Measurements from ENCODE around the gene CCNT2.
A peak's percentile ranks its signal among the peaks of the same experiment; 100 is the strongest.
"Not testable (repeated sequence)": the region's sequence is repeated elsewhere in the genome, so short reads cannot be mapped to it uniquely, and the experiment has no call there.

The CCNT2 gene

DNA sequence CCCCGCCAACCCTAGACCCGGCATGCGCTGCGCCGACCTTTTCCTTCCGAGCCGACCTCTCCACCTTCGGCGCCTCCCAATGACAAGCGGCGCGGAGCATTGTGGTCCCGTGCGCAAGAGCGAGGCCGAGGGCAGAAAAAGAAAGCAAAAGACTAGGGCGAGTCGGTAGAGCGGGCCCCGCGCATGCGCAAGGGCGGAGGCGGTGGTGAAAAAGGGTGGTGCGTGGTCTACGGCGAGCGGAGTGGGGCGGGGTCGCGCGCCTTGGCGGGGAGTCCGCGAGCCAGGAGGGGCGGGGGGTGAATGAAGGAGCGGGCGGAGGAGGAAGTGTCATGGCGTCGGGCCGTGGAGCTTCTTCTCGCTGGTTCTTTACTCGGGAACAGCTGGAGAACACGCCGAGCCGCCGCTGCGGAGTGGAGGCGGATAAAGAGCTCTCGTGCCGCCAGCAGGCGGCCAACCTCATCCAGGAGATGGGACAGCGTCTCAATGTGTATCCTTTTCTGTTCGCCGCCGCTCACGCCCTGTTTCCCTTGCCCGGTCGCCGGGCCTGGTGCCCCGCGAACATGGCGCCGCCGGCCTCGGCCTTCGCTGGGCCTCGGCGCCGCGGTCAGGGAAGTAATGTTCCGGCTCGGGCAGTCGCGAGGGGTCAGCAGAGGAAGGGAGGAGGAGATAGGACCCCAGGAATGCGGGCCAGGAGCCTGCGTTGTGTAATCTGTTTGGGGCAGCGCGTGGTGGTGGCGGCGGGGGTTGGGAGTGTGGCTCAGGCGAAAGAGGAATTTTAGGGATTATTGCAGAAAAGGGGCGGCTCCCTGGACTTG lies at the start of gene CCNT2:
TSS of gene CCNT2 (plus strand) at position 297 of the 815 bp plus-strand sequence. CDS start at position 330, 33 bp downstream.
- peak; percentile 98 to 100 for DNase-seq (ENCODE audit: low read depth in 1 of 2, low spot score in 1 of 2)

DNA sequence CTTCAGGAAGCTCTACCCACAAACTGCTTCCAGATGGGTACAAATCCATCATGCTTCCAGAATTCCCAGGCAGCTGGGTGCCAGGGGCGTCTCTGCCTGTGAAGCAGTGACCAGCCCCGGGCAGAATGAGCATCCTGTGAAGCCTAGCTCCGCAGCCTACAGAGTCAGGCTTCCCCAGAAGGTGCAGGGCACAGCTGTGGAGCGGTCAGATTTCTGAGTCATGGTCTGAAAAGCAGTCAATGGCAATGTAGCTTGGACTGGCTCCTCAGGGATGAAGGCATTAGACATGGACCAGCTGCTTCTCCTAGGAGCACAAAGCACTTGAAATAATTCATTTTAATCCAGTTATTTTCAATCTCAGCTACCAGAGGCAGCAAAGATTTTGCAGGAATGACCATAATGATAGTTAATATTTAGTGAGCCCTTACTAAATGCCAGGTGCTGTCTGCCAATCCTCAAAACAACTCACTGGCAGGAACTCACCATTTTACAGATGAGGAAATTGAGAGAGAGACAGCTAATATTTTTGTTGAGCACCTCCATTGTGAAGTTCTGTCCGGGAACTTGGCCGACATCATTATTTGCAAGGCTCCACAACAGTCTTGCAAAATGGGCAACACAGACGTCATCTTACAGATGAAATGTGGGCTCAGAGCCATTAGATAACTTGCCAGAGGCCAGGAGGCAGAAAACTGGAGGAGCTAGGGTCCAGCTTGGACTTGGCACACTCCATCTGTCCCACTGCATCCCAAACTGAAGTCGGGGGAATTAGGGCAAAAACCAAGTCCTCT lies 48.5 kb upstream of the CCNT2 start:
- DNase-seq (ENCODE audit: low read depth in 1 of 2, low spot score in 1 of 2), result no peak

DNA sequence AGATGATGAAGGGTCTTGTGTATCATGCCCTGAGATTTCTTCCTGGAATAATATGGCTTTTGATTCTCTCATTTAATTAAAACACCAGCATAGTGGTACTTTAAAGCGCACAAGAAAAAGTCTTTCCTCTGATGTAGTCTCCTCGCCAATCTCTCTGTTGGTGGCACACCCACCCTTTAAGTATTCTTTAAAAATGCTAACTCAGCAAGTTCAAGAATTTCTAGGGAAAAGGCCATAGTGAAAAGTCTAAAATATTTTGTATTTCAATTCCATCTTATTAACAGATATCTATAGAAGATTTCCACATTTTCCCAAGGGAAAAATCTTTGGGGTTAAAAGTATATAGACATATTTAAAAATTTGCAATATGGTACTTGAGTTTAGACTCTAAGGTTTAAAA lies 45.5 kb upstream of the CCNT2 start:
- DNase-seq (ENCODE audit: low read depth in 1 of 2, low spot score in 1 of 2), result no peak

DNA sequence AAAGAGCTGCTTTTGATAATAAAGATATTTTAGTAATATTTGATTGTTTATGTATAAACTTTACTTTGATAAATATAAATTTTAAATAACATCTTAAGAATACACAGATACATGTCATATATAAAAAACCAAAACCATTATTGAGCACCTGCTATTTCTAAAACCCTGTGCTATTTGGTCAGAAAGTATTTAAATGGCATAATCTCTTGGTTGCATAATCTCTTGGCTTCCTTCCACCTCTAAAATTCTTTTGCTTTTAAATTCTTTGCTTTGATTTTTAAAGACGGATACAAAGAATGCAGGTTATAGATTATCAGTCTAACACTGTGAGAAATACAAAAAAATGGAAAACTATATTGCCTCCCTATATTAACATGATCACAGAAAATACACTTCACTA lies 43.3 kb upstream of the CCNT2 start:
- no peak for DNase-seq (ENCODE audit: low read depth in 1 of 2, low spot score in 1 of 2)

DNA sequence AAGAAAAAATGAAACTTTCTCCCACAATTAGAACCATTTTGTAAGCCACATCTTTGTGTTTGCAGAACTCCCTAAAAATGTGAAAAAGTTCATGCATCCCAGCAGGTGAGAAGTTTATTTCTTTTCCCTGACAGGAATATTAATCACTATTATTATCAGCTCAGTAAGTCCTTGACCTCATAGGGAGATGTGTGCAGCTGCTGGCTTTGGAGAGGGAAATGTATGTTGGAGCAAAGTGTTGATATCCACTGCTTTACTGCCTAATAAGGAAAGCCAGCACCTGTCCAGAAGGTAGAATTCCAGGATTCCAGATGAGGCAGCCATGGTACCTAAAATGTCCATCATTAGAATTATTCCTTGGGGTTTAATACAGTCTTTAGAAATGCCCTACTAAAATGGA lies 35.8 kb upstream of the CCNT2 start:
- no peak for DNase-seq (ENCODE audit: low read depth in 1 of 2, low spot score in 1 of 2)

DNA sequence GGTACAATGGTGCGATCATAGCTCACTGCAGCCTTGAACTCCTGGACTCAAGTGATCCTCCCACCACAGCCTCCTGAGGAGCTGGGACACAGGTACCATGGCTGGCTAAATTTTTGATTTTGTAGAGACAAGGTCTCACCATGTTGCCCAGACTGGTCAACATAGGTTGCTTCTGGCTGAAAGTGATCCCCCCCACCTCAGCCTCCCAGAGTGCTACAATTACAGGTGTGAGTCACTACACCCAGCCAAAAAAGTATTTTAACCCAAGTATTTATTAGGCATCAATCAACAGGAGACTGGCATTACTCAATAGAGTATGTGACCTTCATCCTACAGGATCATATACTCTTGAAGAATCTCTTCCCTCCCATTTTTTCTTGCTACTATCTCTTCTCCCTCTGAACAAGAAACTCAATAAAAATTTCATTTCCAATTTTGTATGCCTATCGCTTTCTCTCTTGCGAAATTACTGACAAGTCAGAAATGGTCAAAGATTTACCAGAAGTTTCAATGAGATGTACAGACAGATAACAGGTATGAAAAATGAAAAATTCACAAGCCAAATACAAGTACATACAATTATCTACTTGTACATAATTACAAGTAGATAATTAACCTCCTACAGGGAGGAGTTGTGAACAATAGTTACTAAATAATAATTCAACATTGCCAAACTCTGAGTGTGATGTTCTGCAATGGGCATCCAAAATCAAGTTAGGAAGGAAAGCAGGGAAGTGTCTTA lies 34.9 kb upstream of the CCNT2 start:
- no peak for DNase-seq (ENCODE audit: low read depth in 1 of 2, low spot score in 1 of 2)

DNA sequence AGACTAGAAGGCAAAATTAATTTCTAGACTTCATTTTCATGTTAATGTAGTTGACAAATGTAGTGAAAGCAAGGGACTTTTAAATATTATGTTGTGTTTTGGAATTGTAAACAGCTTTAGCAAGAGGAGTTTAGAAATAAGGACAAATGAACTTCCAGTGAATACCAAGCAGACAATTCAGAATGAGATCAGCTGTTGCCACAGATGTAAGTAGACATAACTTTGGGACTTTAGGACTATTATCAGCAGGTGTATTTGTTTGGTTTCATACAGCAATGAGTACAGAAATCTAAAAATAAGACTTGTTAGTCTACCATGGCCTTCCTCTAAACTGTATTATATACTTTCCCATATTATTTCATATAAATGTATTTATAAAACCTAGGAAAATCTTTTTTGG lies 34.2 kb upstream of the CCNT2 start:
- no peak for DNase-seq (ENCODE audit: low read depth in 1 of 2, low spot score in 1 of 2)

DNA sequence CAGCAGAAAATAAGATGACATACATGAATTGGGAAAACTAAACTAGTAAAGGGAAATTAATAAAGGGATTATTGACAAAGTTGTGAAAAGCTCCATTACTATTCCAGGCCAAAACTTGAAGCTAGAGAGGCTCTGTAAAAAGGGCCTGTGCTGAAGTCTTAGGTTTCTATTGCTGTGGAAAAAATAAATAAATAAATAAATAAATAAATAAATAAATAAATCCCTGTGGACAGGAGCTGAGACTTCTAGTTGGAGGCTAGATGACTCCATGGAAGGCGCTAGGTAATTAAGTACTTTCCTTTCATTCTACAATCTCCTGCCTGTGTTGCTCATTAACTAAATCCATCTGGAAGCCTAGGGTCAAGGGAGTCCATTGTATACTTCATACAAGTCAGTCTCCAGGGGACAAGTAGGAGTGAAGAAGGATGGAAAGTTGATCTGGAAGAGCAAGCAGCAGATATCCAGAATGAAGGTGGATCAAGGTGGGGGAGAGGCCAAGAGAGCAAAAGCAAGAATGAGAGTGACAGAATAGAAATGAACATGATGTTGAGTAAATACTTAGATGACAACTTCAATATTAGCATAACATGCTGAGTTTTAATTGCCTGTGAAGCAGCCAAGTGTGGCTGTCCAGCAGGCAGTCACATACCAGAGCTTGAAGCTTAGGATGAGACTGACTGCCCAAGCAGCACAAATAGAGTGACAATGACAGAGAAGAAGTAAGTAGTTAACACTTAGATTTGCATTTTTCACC lies 26.2 kb upstream of the CCNT2 start:
- no peak for DNase-seq (ENCODE audit: low read depth in 1 of 2, low spot score in 1 of 2)

DNA sequence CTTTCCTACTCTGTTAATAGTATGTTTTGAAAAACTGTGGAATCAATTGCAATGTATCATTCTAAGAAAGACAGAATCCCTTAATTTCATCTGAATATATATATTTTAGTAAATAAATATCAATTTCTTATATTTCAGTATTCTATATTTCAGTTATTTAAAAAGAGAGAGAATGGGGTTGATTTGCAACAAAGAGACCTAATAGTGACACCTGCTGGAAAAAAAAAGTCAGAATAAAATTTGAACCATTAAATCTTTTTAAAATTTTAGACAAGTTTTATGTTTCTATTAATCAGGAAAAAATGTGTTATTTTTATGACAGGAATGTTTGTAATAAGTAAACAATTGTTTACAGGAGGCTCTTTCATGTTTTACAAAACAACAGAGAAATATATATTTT lies 20.7 kb upstream of the CCNT2 start:
- DNase-seq (ENCODE audit: low read depth in 1 of 2, low spot score in 1 of 2), result no peak

DNA sequence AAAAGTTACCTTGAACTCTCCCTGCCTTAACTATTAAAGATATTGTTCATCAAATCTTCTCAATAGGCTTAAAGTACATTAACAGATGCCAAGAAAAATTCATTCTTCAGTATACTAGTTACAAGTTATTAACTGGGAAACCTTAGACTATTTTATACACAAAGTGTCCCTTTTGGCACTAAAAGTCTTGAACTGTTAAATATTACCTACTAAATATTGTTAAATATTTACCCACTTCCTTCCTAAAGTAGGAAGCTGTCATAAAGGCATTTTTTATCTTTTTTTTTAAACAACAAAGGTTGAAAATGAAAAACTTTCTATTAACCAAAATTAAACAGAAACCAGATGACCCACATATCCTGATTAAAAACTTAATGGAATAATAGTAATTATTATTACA lies 19.4 kb upstream of the CCNT2 start:
- no peak for DNase-seq (ENCODE audit: low read depth in 1 of 2, low spot score in 1 of 2)

DNA sequence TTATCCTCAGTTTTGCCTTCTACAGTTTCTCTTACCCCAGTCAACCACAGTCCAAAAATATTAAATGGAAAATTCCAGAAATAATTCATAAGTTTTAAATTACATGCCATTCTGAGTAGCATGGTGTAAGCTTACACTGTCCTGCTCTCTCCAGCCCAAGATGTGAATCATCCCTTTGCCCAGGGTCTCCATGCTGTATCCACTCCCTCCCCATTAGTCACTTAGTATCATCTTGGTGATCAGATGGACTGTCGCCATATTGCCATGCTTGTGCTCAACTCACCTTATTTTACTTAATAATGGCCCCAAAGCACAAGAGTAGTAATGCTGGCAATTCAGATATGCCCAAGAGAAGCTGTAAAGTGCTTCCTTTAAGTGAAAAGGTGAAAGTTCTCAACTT lies 18.5 kb upstream of the CCNT2 start:
- no peak for DNase-seq (ENCODE audit: low read depth in 1 of 2, low spot score in 1 of 2)

DNA sequence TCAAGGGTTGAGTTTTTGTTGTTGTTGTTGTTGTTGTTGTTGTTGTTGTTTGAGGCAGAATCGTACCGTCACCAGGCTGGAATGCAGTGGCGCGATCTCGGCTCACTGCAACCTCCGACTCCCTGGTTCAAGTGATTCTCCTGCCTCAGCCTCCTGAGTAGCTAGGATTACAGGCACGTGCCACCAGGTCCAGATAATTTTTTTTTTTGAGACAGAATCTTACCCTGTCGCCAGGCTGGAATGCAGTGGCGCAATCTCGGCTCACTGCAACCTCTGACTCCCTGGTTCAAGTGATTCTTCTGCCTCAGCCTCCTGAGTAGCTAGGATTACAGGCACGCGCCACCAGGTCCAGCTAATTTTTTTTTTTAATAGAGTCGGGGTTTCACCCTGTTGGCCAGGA lies 14.9 kb upstream of the CCNT2 start:
- not testable (repeated sequence) for DNase-seq (ENCODE audit: low read depth in 1 of 2, low spot score in 1 of 2)

DNA sequence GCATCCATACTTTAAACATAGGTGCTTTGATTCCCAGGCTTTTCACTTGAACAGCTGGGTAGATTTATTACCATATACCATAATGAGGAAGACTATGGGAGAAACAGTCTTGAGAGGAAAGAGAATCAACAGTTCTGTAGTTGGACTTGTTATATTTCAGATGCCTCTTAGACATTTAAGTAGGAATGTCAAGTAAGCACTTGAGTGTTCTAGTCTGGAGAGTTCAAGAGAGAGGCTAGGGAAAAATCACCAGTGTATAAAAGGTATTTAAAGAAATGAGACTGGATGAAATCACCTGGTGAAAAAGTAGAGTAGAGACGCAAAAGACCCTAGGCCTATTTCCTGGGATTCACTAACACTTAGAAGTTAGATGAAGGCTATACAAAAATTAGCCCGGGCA lies 13.5 kb upstream of the CCNT2 start:
- no peak for DNase-seq (ENCODE audit: low read depth in 1 of 2, low spot score in 1 of 2)

DNA sequence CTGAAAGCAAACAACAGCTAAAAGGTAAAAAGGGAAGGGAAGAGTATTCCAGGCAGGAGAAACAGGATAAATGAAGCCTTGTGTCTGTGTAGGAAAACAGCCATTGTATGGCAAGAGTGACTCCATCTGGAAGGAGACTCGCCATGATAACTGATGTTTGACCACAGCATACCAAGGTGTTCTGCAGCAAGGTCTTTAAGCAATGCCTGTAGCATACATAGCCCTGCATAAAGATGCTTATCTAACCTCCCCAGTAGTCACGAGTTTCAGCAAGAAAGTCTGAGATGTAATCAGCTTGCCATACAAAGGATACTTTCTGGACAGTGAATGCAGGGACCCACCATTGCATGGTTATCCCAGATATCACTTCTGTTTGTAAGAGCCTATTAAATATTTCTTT lies 11.9 kb upstream of the CCNT2 start:
- no peak for DNase-seq (ENCODE audit: low read depth in 1 of 2, low spot score in 1 of 2)

DNA sequence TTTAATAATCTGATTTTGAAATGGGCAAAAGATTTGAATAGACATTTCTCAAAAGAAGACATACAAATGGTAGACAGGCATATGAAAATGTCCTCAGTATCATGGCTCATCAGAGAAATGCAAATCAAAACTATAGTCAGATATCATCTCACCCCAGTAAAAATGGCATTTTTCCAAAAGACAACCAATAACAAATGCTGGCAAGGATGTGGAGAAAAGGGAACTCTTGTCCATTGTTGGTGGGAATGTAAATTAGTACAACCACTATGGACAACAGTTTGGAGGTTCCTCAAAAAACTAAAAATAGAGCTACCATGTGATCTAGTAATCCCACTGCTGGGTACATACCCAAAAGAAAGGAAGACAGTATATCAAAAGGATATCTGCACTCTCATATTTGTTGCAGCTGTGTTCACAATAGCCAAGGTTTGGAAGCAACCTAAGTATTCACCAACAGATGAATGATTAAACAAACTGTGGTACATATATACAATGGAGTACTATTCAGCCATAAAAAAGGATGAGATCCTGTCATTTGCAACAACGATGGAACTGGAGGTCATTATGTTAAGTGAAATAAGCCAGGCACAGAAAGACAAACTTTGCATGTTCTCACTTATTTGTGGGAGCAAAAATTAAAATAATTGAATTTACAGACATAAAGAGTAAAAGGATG lies 11.0 kb upstream of the CCNT2 start:
- not testable (repeated sequence) for DNase-seq (ENCODE audit: low read depth in 1 of 2, low spot score in 1 of 2)

DNA sequence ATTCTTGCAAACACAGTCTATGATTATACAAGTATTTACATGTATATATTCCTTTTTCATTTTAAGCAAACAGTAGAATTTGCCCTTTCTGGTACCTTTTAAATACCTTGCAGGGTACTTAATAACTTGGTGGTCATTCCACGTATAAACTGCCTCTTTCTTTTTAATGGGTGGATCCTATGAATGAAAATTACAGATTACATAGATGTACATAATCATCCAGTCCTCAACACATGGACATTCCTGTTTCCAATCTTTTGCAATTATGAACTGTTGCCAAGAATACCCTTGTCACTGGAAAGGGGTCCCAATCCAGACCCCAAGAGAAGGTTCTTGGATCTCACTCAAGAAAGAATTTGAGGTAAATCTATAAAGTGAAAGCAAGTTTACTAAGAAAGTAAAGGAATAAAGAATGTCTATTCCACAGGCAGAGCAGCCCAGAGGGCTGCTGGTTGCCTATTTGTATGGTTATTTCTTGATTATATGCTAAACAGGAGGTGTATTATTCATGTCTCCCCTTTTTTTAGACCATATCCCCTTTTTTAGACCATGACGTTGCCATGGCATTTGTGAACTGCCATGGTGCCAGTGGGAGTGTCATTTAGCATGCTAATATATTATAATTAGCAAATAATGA lies 7.7 kb upstream of the CCNT2 start:
- no peak for DNase-seq (ENCODE audit: low read depth in 1 of 2, low spot score in 1 of 2)

DNA sequence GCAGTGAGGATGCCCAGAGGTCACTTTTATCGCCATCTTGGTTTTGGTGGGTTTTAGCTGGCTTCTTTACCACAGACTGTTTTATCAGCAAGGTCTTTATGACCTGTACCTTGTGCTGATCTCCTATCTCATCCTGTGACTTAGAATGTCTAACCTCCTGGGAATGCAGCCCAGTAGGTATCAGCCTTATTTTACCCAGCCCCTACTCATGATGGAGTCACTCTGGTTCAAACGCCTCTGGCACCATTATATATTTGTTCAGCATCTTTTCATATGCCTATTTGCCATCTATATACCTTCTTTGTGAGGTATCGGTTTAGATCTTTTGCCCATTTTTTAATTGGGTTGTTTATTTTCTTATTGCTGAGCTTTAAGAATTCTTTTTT lies 7.2 kb upstream of the CCNT2 start:
- DNase-seq (ENCODE audit: low read depth in 1 of 2, low spot score in 1 of 2), result no peak

DNA sequence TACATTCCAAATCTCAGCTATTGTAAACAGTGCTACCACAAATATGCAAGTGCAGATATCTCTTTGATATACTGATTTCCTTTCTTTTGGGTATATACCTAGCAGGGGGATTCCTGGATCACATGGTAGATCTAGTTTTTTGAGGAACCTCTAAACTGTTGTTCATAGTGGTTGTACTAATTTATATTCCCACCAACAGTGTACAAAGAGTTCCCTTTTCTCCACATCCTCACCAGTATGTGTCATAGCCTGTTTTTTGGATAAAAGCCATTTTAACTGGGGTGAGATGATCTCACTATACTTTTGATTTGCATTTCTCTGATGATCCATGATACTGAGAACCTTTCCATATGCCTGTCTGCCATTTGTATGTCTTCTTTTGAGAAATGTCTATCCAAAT lies 6.3 kb upstream of the CCNT2 start:
- no peak for DNase-seq (ENCODE audit: low read depth in 1 of 2, low spot score in 1 of 2)

DNA sequence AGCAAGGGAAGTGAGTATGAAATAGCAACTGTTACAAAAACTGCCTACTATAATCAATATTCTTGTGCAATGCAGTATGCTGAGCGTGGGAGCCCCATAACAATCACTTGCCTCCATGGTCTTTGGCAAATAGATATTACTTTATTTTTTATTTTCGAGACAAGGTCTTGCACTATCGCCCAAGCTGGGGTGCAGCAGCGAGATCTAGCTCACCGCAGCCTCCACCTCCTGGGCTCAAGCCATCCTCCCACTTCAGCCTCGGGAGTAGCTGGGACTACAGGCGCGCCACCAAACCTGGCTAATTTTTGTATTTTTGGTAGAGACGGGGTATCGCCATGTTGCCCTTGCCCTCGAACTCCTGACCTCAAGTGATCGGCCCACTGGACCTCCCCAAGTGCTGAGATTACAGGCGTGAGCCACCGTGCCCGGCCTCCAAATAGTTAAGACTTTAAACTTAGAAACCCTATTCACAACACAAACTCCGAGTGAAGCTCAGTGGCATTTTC lies 1.2 kb upstream of the CCNT2 start:
- DNase-seq (ENCODE audit: low read depth in 1 of 2, low spot score in 1 of 2), result no peak

All from activated T-helper 1 cell treated with anti-CD3 and anti-CD28 coated beads, Interleukin-2, amount 50 U/mL, for 16 hours (primary cell).